K562 (cell line): ENCODE data around the gene NINJ1. TPM values are rescaled to one million over a fixed set of nuclear protein-coding genes. Genes with fewer than 3 reads are reported as not detected.

Source experiments
- DIDO1 ChIP-seq: fragments of 450-650 bp; IDR thresholded peaks from 2 replicates; pipeline ENCODE4 v1.6.1; 2016; ENCODE audit warnings: low read depth, missing biosample characterization, missing genetic modification characterization
- FOXM1 ChIP-seq, 2 experiments: fragments of 450-650 bp in 1 of 2; sonication (generic) in 1 of 2; formaldehyde crosslinking in 1 of 2; IDR thresholded peaks; 2 replicates each; pipeline versions ENCODE4 v1.6.1 to v1.9.0; 2017 to 2022; ENCODE audit warnings: low read depth in 2 of 2, mild to moderate bottlenecking in 2 of 2, missing genetic modification reagents in 1 of 2, moderate library complexity in 1 of 2
- MXI1 ChIP-seq: IDR thresholded peaks from 2 replicates; pipeline ENCODE4 v1.6.1; 2011; ENCODE audit warnings: low read depth, mild to moderate bottlenecking, improper control_type of control experiment, low read length
- ZNF146 ChIP-seq: IDR thresholded peaks from one replicate; pipeline ENCODE4 v1.6.1; 2018; ENCODE audit warnings: missing compliant biosample characterization; ENCODE audit not compliant: unreplicated experiment
- polyA plus RNA-seq, 8 experiments: library from polyadenylated mRNA; depleted of rRNA in 4 of 8; stranded (reverse) in 5 of 8; unstranded in 3 of 8; fragments of >200 nt; fragmentation: Nextera tagmentation in 2 of 8; fragmentation: Illumina TruSeq in 1 of 8; extraction: Ambion mirVana in 2 of 8; extraction: Trizol in 1 of 8; gene quantifications; 2 replicates each; pipeline versions ENCODE4 v1.2.1 to v1.2.3, GENCODE V29; 2011 to 2014; ENCODE audit warnings: inconsistent platforms in 1 of 8, missing spikeins in 1 of 8
- total RNA-seq, 7 experiments: library from RNA; depleted of rRNA in 6 of 7; stranded (reverse); fragments of >200 nt in 6 of 7; fragmentation: Illumina TruSeq in 2 of 7; extraction: Trizol in 2 of 7; gene quantifications; 2 replicates each; pipeline versions ENCODE4 v1.2.1 to v1.2.3, GENCODE V29; 2011 to 2021; ENCODE audit warnings: low replicate concordance in 1 of 7
- TF ChIP-seq, protein P1 (sequence below): fragments of 450-650 bp; IDR thresholded peaks from 2 replicates; pipeline ENCODE4 v1.6.1; 2016; ENCODE audit warnings: low read depth
- TF ChIP-seq, protein P2 (sequence below): IDR thresholded peaks from 2 replicates; pipeline ENCODE4 v1.6.1; 2012; ENCODE audit warnings: low read depth, low read length, improper control_type of control experiment, borderline replicate concordance

NINJ1 gene
- total and polyA plus RNA-seq, 9 of the 15 experiments (the other 6 are each of a cell fraction or from before 2014, with no cell fraction given) = 0.13 to 8.4 (median 4.9) TPM

DNA sequence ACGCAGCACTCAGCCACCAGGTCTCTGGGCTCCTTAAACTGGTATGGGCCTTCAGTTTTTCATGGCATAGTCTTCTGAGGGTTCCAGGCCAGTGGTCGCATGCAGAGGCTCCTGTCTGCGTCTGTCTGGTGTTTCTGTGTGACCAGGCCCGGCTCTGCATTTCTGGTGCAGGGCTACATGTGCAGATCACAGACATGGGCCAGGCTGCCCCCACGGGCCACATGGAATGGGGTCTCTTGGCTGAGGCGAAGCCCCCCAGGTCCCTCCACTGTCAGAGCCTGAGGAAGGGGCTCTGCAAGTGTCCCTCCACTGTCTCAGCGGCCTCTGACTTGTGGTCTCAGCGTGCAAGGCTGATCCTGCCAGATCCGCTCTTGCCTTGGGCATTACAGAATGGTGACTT lies 53.6 kb downstream of the NINJ1 start (continued):
- TF ChIP-seq, protein P1, sequence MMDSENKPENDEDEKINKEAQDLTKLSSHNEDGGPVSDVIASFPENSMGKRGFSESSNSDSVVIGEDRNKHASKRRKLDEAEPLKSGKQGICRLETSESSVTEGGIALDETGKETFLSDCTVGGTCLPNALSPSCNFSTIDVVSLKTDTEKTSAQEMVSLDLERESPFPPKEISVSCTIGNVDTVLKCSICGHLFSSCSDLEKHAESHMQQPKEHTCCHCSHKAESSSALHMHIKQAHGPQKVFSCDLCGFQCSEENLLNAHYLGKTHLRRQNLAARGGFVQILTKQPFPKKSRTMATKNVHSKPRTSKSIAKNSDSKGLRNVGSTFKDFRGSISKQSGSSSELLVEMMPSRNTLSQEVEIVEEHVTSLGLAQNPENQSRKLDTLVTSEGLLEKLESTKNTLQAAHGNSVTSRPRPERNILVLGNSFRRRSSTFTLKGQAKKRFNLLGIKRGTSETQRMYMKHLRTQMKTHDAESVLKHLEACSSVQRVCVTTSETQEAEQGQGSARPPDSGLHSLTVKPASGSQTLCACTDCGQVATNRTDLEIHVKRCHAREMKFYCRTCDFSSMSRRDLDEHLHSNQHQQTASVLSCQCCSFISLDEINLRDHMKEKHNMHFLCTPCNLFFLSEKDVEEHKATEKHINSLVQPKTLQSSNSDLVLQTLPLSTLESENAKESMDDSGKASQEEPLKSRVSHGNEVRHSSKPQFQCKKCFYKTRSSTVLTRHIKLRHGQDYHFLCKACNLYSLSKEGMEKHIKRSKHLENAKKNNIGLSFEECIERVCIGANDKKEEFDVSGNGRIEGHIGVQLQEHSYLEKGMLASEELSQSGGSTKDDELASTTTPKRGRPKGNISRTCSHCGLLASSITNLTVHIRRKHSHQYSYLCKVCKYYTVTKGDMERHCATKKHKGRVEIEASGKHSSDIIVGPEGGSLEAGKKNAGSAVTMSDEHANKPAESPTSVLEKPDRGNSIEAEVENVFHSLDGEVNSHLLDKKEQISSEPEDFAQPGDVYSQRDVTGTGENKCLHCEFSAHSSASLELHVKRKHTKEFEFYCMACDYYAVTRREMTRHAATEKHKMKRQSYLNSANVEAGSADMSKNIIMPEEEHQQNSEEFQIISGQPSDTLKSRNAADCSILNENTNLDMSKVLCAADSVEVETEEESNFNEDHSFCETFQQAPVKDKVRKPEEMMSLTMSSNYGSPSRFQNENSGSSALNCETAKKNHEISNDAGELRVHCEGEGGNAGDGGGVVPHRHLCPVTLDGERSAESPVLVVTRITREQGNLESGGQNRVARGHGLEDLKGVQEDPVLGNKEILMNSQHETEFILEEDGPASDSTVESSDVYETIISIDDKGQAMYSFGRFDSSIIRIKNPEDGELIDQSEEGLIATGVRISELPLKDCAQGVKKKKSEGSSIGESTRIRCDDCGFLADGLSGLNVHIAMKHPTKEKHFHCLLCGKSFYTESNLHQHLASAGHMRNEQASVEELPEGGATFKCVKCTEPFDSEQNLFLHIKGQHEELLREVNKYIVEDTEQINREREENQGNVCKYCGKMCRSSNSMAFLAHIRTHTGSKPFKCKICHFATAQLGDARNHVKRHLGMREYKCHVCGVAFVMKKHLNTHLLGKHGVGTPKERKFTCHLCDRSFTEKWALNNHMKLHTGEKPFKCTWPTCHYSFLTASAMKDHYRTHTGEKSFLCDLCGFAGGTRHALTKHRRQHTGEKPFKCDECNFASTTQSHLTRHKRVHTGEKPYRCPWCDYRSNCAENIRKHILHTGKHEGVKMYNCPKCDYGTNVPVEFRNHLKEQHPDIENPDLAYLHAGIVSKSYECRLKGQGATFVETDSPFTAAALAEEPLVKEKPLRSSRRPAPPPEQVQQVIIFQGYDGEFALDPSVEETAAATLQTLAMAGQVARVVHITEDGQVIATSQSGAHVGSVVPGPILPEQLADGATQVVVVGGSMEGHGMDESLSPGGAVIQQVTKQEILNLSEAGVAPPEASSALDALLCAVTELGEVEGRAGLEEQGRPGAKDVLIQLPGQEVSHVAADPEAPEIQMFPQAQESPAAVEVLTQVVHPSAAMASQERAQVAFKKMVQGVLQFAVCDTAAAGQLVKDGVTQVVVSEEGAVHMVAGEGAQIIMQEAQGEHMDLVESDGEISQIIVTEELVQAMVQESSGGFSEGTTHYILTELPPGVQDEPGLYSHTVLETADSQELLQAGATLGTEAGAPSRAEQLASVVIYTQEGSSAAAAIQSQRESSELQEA = no peak
- TF ChIP-seq, protein P2, sequence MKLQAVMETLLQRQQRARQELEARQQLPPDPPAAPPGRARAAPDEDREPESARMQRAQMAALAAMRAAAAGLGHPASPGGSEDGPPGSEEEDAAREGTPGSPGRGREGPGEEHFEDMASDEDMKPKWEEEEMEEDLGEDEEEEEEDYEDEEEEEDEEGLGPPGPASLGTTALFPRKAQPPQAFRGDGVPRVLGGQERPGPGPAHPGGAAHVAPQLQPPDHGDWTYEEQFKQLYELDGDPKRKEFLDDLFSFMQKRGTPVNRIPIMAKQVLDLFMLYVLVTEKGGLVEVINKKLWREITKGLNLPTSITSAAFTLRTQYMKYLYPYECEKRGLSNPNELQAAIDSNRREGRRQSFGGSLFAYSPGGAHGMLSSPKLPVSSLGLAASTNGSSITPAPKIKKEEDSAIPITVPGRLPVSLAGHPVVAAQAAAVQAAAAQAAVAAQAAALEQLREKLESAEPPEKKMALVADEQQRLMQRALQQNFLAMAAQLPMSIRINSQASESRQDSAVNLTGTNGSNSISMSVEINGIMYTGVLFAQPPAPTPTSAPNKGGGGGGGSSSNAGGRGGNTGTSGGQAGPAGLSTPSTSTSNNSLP = no peak
- TF ChIP-seq MXI1 = no peak
- TF ChIP-seq ZNF146 (CRISPR knock-in tag) = no peak
- TF ChIP-seq DIDO1 (tag) = no peak
- no peak for TF ChIP-seq FOXM1 (IDR thresholded peaks at IDR 0.05; ENCODE audit: low read depth)
- no peak for TF ChIP-seq FOXM1 (CRISPR knock-in tag; IDR thresholded peaks at IDR 0.05; ENCODE audit: low read depth)
- TF ChIP-seq, all 486 proteins: peak for 0
